IMR-90 (cell line): ENCODE results near the gene KRTAP10-3.

Experiments
- BHLHE40 ChIP-seq: fragments of 150-350 bp; IDR thresholded peaks from 2 replicates; pipeline ENCODE4 v1.6.1; 2016; ENCODE audit warnings: mild to moderate bottlenecking, low read depth, low read length
- CEBPB ChIP-seq: IDR thresholded peaks from 2 replicates; pipeline ENCODE4 v1.6.1; 2012; ENCODE audit warnings: low read depth, low read length, improper control_type of control experiment
- CHD1 ChIP-seq: IDR thresholded peaks from 2 replicates; pipeline ENCODE4 v1.6.1; 2012; ENCODE audit warnings: low read depth, low read length, improper control_type of control experiment
- CTCF ChIP-seq: conservative IDR thresholded peaks from 2 replicates; pipeline ENCODE4 v1.5.1; 2012; ENCODE audit warnings: mild to moderate bottlenecking, low read depth, low read length, improper control_type of control experiment
- FOS ChIP-seq: fragments of 150-350 bp; IDR thresholded peaks from 2 replicates; pipeline ENCODE4 v1.6.1; 2016; ENCODE audit warnings: low read depth, low read length
- MAZ ChIP-seq: IDR thresholded peaks from 2 replicates; pipeline ENCODE4 v1.6.1; 2012; ENCODE audit warnings: low read depth, mild to moderate bottlenecking, low read length, improper control_type of control experiment, moderate library complexity, borderline replicate concordance
- MXI1 ChIP-seq: IDR thresholded peaks from 2 replicates; pipeline ENCODE4 v1.6.1; 2012; ENCODE audit warnings: low read depth, mild to moderate bottlenecking, low read length, moderate library complexity, borderline replicate concordance
- NFE2L2 ChIP-seq: fragments of 150-350 bp; IDR thresholded peaks from 2 replicates; pipeline ENCODE4 v1.6.1; 2016; ENCODE audit warnings: low read depth, mild to moderate bottlenecking, low read length
- POLR2A ChIP-seq: IDR thresholded peaks from 2 replicates; pipeline ENCODE4 v1.6.1; 2012; ENCODE audit warnings: mild to moderate bottlenecking, low read depth, low read length
- SMC3 ChIP-seq: fragments of 150-350 bp; IDR thresholded peaks from 2 replicates; pipeline ENCODE4 v1.6.1; 2016; ENCODE audit warnings: low read depth, mild to moderate bottlenecking, antibody characterized with exemption, low read length, moderate library complexity
- TF ChIP-seq, protein P1 (sequence below): fragments of 150-350 bp; IDR thresholded peaks from 2 replicates; pipeline ENCODE4 v1.6.1; 2017; ENCODE audit warnings: mild to moderate bottlenecking, antibody characterized with exemption, low read length, low read depth
- TF ChIP-seq, protein P2 (sequence below): fragments of 150-350 bp; IDR thresholded peaks from 2 replicates; pipeline ENCODE4 v1.6.1; 2016; ENCODE audit warnings: low read depth, mild to moderate bottlenecking, low read length, moderate library complexity, borderline replicate concordance

DNA sequence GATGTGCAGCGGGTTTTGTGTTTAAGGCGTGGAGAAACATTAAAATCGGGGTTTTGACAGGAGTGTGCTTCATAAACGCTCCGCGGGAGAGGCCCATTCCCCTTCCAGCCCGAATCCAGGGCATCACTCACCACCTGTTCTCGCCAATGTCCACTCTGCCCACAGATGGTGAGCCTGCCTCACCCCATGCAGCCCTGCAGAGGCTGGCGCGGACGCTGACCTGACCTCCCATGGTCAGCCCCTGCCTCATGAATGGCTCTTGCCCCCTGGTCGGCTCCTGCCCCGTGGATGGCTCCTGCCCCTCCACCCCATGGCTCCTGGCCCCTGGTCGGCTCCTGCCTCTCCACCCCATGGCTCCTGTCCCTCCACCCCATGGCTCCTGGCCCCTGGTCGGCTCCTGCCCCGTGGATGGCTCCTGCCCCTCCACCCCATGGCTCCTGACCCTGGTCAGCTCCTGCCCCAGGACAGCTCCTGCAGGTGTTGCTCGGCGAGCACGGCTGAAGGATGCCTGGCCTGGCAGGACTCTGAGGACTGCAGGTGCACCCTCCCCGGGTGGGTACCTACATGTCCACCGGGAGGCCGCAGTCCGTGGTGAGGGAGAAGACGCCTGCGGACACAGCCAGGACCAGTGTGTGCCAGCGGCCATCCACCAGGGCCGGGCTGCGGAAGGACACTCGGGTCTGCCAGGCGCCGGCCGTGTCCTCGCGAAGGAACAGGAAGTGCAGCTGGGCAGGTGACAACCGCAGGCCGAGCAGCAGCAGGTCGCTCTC, 25.3 kb downstream of the KRTAP10-3 start:
- no peak for TF ChIP-seq NFE2L2
- TF ChIP-seq CTCF = no peak
- TF ChIP-seq CEBPB = no peak
- TF ChIP-seq, protein P1, sequence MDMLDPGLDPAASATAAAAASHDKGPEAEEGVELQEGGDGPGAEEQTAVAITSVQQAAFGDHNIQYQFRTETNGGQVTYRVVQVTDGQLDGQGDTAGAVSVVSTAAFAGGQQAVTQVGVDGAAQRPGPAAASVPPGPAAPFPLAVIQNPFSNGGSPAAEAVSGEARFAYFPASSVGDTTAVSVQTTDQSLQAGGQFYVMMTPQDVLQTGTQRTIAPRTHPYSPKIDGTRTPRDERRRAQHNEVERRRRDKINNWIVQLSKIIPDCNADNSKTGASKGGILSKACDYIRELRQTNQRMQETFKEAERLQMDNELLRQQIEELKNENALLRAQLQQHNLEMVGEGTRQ = no peak
- no peak for TF ChIP-seq BHLHE40
- no peak for TF ChIP-seq SMC3
- no peak for TF ChIP-seq POLR2A
- TF ChIP-seq MXI1 = no peak
- TF ChIP-seq, protein P2, sequence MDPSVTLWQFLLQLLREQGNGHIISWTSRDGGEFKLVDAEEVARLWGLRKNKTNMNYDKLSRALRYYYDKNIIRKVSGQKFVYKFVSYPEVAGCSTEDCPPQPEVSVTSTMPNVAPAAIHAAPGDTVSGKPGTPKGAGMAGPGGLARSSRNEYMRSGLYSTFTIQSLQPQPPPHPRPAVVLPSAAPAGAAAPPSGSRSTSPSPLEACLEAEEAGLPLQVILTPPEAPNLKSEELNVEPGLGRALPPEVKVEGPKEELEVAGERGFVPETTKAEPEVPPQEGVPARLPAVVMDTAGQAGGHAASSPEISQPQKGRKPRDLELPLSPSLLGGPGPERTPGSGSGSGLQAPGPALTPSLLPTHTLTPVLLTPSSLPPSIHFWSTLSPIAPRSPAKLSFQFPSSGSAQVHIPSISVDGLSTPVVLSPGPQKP = no peak
- TF ChIP-seq FOS = no peak
- no peak for TF ChIP-seq CHD1
- TF ChIP-seq MAZ = no peak
